T-helper 1 cell treated with Interleukin-12 subunit alpha and Interleukin-12 subunit beta and Interleukin-4 antibody, amounts not matched to agents 30 ng/mL and 1 ng/mL, for 36 hours (primary cell): ENCODE data around the gene BMP8B. TPM values are rescaled to one million over a fixed set of nuclear protein-coding genes. Genes with fewer than 3 reads are reported as not detected.
"Not testable (repeated sequence)": the region's sequence is repeated elsewhere in the genome, so short reads cannot be mapped to it uniquely, and the experiment has no call there.

ENCODE experiments used
- intact Hi-C: fragments of 100-400 bp; cut with micrococcal nuclease; formaldehyde crosslinking; loops from one replicate; pipeline ENCODE4 v1.15.1; 2024
- total RNA-seq: library from RNA; stranded (reverse); gene quantifications from 2 replicates; pipeline ENCODE4 v1.2.3, GENCODE V29; 2022

The BMP8B gene
- total RNA-seq, 1 donor from 2014 or later: 0.22 TPM

DNA sequence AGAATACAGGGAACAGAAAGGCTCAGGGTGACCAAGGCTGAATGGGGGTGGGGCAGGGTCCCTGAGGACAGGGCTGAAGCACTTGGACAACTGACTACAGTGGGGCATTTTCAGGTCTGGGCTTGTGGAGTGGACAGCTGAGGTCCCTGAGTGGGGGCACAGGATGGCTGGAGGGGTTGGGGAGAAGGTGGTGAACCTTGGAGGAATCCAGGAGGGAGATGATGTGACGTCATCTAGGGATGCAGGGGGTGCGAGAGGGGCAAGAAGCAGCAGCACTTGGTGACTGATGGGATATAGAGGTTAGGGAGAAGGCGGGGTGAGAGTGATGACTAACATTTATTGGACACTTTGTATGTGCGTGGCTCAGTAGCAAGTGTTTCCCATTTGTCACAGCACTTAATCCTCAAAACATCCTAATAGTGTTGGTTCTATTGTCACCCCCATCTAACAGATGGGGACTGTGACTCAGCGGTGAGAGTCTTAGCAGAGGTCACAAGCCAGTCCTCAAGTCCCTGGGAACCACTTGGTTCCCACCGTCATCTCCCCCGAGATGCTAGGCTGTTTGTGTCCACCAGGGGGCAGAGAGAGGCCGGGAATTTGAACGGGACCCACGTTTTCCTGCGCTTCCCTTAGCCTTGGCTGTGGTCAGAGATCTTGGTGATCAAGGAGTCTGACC is 27.9 kb upstream of the BMP8B start:
- intact Hi-C loops: loop anchor here (1.0 to 5.0 kb wide), 4 partner anchors 86 to 216 kb away; partner anchors contain the start of gene MFSD2A

DNA sequence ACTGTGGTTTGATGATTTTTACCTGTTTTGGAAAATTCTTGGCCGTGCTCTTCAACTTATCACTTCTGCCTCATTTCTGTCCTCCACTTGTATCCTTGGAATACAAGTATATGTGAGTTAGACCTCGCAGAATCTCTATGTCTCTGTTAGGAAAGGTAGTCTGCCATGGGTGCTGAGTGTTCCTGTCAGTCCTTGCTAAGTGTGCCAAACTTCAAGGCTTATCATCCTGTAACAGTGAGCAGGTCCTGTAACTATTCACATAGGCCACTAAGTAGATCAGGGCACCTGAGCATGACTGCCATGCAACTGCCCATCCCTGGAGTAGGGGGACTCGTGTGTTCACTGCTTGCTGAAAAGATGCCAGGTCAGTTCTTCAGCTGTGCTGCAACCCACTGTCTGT is 24.2 kb upstream of the BMP8B start:
- intact Hi-C loops: no loop called here

DNA sequence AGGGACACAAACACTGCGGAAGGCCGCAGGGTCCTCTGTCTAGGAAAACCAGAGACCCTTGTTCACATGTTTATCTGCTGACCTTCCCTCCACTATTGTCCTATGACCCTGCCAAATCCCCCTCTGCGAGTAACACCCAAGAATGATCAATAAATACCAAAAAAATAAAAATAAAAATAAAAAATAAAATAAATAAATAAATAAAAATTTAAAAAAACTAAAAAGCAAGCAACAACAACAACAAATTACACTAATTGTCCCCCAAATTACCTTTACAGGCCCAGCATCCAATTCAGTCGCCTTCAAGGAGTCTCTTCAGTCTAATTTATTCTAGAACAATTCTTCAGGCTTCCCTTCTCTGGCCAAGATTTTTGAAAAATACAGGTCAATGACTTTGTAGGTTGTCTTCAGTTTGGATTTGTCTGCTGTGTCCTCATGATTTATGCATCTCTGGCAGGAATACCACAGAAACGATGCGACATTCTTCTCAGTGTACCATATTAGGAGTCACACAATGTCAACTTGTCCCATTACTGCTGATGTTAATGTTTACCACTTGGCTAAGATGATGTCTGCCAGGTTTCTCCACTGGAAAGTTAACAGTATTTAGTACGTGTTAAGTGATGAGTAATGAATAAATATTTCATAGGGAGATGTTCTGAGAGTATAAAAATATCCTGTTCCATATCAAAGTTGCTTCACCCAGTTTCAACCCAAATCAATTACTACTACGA is 20.3 kb upstream of the BMP8B start:
- intact Hi-C loops: no loop called here

DNA sequence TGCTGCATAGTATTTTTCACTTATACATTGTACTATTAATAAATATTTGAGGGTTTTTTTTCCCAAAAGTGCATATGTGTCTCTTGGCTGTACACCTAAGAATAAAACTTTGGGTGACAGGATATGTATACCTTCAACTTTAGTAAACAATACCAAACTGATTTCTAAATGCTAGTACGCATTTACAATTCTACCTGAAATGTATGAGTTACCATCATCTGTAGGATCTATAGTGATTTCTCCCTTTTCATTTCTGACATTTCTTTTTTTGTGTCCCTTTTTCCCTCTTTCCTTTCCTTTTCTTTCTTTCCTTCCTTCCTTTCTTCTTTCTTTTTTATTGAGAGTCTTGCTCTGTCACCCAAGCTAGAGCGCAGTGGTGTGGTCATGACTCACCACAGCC is 16.7 kb upstream of the BMP8B start:
- intact Hi-C loops: no loop called here

DNA sequence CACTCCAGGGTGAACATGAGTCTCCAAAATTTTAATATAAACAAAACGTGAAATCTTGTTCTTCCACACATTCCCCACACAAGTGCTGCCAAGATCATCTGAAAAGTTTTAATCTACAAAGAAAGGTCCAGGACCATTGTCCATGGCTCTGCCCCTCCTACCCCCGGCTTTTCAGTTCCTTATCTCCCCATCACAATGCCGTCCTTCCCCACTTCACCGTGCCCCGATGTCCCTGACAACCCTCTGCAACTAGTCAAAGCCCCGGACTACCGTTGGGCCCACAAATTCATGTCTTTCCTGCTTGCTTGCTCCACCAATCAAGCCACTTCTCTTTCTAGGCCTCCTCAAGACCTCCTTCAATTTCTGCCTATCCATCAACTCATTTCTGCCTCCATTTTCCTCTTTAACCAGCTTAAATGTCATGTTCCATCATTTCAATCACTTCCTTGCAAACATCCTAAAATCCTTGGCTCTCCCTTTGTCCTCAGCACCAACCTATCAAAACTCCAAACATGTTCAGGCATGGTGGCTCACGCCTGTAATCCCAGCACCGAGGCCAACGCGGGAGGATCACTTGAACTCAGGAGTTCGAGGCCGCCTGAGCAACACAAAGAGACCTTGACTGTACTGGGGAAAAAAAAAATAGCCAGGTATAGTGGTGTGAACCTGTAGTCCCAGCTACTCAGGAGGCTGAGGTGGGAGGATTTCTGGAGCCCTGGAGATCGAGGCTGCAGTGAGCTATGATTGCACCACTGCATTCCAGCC is 14.0 kb upstream of the BMP8B start:
- intact Hi-C loops: no loop called here

DNA sequence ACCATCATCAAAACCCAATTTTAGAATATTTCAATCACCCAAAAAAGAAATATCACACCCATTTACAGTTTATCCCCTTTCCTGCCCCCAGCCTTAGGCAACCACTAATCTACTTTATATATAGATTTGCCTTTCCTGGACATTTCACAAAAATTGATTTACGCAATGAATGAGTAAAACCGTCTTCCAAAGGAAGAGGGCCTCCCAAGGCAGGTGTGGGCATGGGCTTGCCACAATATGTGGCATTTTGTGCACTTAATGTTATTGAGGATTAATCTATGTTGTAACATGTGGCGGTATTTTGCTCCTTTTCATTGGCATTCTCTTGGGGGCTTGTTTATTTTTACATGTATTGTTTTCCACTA is 11.8 kb upstream of the BMP8B start:
- intact Hi-C loops: no loop called here

DNA sequence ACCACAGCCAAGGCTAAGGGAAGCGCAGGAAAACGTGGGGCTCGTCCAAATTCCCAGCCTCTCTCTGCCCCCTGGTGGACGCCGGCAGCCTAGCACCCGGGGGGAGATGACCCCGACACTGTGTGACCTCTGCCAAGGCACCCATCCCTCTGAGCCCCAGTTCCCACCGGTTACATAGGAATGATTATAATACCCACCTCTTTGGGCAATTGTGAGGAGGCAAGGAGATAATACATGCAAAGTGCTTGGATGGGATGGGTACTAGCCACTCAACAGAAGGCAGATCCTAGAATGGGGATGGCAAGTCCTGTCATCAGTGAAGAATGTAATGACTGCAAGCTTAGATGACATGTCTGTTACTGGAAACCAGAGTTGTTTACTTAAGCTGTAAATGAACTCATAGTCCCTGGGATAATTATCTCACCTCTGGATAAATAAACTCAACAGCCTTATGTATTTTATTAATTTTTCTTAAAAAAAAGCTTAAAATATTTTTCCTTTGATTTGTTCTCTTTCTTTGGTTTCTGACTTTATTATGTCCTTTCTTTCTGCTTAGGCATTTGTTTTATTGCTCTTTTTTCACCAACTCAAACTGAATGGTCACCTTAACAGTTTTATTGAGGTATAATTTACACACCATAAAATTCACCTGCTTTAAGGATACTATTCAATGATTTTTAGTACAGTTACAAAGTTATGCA is 11.3 kb upstream of the BMP8B start:
- intact Hi-C loops: loop anchor here (1.0 kb wide), 3 partner anchors 98 to 194 kb away; no protein-coding TSS in a partner anchor

DNA sequence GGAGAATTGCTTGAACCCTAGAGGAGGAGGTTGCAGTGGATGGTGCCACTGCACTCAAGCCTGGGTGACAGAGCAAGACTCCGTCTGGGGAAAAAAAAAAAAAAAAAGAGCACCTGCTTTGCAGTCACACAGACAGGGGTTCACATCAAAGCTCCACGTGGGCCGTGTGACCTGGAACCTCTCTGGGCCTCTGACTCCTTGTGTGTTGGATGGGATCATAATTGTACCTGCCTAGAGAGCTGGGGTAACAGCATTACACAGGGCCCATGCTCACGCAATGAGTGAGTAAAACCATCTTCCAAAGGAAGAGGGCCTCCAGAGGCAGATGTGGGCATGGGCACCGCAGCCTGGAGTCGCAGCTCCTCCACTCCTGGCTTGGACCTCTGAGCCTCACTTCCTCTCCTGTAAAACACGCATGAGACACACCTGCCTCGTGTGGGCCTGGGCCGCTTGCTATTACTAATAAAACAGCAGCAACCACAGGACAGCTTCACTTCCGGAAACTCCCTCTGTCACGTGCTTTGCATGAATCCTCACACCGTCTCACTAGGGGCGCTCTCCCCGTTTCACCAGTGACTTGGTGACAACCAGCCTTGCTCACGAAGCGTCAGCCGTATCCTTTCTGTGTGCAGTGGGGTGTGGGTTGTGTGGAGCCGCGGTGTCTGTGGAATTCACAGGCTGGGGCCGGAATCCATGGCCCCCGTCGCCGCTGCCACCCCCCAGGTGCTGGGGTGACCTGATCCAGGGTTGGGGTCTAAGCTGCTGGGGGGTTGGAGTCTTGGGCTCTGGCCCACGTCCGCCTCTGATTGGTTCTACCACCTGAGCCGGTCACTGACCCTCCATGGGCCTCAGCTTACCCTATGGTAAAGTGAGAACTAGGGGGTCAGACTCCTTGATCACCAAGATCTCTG is 10.4 kb upstream of the BMP8B start:
- intact Hi-C loops: loop anchor here (1.0 kb wide), 3 partner anchors 97 to 193 kb away; no protein-coding TSS in a partner anchor

DNA sequence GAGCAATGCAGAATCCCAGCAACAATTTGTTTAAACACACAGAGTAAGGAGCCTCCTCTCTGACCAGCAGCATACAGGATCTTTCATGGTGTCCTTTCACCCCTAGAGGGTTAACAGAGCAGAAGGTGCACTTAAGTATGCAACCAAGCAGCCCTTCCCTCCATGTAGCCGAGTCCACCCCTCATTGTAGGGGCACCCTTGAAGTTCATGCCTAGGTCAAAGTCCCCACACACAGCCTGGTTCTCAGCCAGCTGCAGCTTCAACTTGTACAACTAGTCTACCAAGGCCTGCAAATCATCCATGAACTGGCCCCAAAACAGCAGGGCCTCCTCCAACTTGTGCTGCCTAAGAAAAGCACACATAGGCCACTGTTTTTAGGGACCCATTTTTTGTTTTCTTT is 7.0 kb upstream of the BMP8B start:
- intact Hi-C loops: no loop called here

DNA sequence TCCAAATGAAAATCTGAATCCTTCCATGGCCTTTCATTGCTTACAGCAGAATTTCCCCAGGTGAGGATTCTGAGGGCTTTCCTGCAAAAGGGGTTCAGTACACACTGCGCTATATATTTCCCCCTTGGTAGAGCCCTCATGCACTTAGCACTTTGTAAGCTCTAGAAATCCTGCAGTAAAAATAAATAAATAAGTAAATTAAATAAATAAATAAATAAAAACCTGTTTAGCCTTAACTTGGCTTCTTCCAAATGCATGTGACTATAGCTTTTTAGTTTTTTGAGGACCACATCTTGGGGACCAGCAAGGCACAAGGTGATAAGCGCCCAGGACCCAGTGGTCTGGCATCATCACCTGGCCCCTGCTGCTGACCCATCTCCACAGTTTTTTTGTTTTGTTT is 3.2 kb upstream of the BMP8B start:
- intact Hi-C loops: no loop called here

DNA sequence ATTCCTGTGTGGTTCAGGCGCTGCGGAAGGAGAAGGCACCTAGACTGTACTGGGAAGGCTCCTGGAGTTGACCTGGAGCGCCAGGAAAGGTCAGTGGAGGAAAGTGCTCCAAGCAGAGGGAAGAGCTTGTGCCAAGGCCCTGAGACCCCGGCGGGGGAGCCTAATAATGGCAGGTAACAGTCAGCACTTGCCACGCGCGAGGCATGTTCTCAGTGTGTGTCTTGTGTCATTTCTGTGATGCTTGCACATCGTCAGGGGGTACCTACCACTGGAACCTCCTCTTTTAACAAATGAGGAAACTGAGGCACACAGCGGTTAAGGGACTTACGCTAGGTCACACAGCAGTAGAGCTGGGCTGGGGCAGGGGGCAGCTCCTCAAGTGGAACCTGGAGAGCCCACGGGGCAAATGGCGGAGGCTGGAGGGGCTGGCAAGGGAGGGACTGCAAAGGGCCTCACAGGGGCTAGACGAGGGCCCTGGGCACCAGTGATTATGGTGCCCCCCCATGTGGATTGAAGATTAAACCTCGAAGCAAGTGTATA is 976 bp upstream of the BMP8B start:
- intact Hi-C loops: no loop called here

DNA sequence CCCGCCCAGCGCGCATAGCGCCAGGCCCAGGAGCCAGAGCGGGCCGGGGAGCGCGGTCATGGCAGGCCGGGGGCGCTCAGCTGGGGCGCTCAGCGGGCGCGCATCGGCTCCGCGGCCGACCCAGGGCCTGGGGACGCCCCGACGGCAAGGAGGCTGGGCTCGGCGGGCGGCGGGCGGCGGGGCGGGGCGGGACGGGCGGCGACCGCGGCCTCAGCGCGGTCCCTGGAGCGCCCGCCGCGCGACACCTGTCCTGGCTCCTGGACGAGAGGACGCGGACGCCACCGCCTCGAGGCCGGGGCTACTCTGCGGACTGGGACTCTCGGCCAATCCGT is 273 bp downstream of the BMP8B start:
- intact Hi-C loops: no loop called here

DNA sequence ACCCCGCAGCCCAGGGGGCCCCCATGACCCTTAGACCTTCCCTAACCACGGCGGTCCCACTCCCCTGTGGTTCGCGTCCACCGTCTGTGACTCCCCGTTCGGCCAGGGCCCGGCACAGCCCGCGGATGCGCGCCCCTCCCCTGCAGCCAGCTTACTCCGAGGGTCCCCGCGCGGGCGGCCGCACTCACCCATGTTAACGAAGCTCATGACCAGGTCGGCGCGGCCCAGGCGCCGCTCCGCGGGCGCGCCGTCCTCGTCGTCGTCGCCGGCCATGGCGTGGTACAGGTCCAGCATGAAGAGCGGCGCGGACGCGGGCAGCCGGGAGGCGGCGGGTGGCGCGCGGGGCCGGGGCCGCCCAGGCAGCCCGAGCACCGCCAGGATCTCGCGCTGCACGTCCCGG is 701 bp downstream of the BMP8B start:
- intact Hi-C loops: not testable (repeated sequence)

DNA sequence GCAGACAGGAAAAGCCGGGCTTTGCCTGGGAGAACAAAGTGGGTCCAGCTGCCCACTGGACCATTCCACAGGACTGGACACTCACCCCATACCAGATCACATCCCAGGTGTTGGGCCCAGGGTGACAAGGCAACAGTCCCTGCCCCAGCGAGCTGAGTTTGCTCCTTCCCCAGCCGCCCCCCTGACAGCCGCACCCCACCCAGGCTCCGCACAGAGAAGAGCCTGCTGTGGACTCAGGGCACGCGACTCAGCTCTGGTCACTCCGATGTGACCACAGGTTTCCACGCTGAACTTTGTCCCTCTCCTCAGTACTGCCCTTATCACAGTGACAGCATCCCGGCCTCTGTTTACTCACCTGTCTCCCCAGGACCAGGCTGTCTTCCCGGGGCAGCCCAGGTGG is 1.2 kb downstream of the BMP8B start:
- intact Hi-C loops: no loop called here

DNA sequence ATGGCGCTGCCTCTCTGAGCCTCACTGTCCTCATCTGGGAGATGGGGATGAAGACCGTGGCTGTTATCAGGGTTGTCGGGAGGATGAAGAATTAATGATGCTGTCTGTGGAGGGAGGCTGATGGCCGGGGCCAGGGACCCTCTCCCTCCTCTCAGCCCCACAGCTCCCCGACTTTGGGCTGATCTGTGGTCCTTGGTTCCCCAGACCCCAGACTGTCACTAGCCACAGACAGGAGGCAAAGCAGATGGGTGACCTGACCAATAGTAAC is 1.6 kb downstream of the BMP8B start:
- intact Hi-C loops: not testable (repeated sequence)

DNA sequence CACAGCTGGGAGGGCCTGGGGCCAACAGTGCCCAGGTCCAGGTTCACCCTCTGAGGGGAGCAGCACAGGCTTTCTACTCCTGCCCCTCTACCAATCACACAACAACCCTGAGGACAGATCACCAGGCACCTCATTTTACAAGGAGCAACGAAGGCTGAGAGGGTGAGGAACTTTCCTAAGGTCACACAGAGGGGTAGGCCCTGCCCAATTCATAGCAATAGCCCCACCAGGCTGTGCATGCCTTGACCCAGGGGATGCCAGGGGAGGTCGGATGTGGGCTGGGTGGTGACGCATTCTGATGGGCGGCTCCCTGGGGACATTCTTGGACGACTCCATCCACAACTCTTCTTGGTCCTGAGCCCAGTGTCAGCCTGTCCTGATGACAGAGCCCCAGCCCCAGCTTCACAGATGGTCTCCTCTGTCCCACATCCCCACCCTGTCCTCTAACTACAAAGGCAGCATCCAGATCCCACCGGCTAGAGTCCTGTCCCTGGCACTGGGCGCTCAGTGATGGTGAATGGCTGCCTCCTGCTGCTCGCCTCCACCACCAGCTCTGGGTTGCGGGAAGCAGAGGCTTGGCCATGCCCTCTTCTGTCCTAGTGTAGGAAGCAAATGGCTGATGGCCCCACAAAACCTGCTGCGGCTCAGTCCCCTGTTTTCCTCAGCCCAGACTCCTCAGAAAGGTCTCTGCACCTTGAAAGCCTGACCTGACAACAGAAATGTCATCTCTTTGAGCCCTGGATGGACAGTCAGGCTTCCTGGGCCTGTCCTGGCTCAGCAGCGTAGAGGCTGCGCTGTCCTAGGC is 2.2 kb downstream of the BMP8B start:
- intact Hi-C loops: not testable (repeated sequence)

DNA sequence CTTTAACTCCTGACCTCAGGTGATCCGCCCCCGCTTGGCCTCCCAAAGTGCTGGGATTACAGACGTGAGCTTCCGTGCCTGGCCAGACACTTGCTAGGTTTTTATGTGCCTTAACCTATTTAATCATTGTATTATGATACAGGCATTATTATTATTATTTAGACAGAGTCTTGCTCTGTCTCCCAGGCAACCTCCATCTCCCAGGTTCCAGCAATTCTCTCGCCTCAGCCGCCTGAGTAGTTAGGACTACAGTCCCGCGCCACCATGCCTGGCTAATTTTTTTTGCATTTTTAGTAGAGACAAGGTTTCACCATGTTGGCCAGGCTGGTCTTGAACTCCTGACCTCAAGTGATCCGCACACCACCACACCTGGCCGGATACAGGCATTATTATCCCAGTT is 6.0 kb downstream of the BMP8B start:
- intact Hi-C loops: not testable (repeated sequence)

DNA sequence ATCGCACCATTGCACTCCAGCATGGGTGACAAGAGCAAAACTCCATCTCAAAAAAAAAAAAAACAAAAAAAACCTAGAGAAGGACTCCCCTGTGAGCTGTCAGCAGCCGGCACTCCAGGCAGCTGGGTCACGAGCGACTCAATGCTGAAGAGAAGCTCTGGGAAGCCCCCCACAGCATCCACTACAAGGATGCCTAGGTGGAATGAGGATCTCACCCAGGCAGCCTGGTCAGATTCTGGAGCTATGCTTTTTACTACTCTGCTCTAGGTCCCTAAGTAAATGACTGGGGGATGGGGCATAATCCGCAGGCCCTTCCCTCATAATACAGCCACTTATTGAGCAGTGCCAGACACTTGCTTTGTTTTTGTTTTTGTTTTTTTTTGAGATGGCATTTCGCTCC is 6.6 kb downstream of the BMP8B start:
- intact Hi-C loops: no loop called here

DNA sequence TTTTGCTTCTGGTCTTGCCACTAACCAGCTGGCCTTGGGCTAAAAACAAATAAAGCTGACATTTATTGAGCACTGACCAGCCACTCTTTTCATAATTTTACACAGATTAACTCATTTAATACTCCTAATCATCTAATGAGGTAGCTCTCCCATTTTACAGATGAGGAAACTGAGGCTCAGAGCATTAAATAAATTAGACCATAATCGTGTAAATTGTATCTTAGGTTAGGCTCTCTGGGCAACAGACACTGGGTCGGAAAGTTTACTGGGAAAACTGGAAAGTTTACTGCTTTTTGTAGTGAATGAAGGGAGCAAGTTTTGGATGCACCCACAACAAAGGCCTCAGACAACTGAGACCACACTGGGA is 7.3 kb downstream of the BMP8B start:
- intact Hi-C loops: no loop called here

DNA sequence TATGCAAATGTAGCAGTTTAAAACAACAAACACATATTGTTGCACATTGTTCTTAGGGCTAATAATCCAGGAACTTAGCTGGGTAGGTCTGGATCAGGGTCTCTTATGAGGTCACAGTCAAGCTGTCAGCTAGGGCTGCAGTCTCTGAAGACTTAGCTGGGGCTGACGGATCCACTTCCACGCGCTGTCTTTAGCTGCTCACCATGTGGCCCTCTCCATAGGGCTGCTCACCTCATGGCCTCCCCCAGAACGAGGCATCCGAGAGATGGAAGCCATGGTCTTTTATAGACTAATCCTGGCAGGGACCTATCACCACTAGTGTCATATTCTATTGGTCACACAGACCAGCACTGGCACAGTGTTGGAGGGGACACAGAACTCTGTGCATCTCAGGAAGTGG is 8.8 kb downstream of the BMP8B start:
- intact Hi-C loops: no loop called here
